HG03025 (cell line): ENCODE data around the gene NELL1.

Experiments used
- ATAC-seq: cut with Tn5 transposase; IDR thresholded peaks from one replicate; pipeline ENCODE4 v1.9.1; 2021; ENCODE audit warnings: mild to moderate bottlenecking, moderate library complexity; ENCODE audit not compliant: unreplicated experiment, low FRiP score

Gene NELL1

DNA sequence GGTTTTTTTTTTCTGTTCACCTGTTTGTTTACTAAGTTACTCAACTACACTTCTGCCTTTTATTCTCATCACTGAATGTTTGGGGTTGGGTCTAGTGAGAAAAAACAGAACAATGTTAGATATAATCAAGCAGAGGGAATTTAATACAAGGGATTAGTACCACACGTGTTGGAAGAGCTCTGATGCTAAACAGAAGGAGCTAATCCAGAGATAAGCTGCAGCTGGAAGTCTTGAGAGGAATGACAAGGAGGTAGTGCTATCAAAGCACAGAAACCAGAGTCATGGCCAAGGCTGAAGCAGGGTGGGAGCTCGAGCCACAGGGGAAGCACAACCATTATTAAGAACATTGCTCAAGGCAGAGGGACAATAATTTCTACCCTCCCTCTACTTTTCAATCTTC lies 919.4 kb downstream of the NELL1 start:
- no peak for ATAC-seq

DNA sequence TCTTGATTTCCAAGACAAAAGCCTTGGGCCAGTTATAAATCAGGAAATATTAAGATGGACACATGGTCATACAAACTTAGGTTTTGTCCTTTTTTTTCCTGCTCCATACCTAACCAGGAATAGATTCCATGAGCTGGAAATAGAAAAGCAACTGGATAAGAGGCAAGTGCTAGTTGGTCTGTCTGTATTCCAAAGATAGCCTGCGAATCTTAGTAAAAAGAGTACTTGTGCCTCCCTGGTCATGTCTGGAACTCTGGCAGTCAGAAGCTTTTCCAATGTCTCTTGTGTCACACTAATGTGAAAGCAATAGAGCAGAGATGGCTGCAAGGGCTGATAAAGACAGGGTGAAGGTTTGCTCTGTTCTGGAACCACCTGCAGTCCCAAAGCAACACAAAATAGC lies 933.3 kb downstream of the NELL1 start:
- ATAC-seq: no peak

DNA sequence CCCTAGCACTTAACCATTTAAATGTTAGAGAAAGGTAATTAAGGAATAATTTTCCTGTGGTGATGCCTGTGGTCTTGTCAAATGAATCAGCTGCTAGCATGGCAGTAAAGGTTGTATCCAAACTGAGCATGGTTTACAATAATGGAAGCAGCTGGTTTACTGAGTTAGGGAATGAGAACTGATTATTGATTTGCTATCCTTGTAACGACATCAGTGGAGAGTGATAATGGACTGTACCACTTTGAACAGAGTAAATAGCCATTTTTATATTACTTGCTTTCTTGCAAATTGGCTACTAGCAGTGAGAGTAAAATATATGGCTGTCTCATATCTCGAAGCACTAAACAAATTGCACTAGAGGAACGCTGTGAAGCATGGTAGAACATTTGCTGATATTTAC lies 934.5 kb downstream of the NELL1 start:
- ATAC-seq: no peak

DNA sequence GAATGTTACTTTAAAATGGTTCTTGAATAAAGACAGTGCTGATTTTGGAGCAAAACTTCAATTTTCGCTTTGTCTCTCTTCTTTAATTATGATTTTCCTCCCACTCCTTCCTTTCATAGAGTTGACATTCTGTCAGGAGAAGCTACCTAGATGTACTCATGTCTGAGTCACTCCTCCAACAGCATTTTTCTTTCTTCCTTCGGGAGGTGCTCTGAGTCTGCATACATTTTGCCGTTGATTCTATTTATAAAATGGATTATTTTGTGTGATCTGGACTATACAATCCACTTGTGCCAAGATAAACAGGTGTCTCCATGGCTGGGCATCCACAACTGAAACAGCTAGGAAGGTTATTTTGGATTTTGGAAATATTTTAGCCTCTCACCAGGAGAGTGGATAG lies 935.2 kb downstream of the NELL1 start:
- ATAC-seq: no peak

DNA sequence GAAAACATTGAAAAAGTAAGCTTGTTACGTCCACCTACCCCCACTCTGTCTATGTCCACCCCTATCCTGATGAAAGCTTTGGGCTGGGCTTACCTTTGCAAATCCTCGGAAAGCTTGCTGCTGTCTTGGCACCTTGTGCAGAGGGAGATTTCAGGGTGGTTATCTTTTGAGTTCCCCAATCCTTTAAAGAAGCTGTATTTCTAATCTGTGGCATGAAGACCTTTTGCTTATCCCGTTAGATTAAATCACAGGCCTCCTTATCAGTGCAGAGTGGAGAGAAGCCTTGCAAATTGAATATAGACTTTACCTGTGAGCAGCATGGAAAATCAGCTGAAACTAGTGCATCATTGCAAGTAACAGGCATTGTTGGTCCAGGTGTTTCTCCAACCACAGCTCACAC lies 942.9 kb downstream of the NELL1 start:
- no peak for ATAC-seq

DNA sequence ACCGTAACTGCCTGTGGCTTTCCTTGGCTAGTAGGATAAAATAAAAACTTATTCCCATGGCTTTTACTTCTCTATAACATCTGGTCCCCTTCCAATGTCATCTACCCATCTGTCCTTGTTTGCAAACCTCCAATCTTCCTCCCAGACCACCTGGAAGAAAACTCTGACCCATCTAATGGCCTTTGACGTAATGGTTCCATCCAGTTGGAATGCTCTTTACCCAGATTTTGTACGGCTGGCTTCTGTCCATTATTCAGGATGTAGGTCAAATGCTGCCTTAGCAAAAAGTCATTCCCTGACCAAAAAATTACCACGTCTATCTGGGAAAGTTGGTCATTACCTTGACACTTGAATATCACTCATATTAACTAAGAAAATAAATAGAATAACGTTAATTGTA lies 945.6 kb downstream of the NELL1 start:
- no peak for ATAC-seq

DNA sequence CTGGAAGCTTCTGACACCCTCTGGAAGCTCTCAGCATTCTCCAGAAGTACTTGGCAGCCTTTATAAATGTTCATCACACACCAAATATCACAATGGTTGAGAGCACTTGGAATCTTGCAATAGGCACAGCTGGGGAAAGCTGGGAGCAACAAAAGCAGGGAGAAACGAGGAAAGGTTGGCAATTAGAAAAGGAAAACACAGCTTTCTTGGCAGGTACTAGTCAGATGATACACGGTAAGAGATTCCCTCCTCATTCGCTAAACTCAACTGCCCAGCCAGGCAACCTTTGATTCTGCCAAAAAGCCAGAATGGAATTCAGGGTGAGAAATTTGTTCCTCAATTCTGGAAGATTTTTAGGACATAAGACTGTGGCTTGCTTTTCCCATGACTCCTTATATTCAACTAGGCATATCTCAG lies 946.6 kb downstream of the NELL1 start:
- no peak for ATAC-seq

DNA sequence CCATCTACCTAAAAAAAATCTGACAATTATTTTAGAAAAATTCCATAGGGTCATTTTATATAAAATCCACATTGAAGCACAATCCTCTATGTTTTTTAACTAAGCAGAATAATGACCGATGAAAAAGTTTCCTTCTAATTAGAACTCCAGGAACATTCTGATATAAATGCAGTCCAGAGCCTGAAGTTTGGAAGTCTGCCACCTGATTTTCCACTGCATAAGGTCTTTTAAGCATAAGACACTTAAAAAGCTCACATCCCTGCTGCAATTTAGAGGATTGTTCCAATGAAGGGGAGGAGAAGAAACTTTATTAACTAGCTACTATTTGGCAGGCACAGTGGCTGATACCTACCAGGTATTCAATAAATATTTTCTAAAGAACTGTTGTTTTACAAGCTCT lies 953.2 kb downstream of the NELL1 start:
- no peak for ATAC-seq

DNA sequence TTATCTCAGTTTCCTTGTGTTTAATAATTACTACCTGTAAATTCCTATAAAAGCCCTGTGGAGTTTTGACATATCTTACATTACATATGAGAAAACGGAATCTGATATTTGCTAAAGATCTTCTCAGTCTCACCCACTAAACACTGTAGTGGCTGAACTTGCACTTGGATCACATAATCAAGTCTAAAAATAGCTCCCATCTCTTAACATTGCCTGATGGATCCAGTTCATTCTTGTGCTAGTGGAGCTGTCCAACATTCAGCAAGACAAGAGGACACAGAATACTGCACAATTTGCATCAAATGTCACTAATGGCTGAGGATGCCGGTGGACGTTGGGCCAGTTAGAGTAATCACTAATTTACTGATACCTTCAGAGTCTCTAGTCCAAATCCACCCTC lies 953.6 kb downstream of the NELL1 start:
- no peak for ATAC-seq
